Stimulated activated CD8-positive, alpha-beta memory T cell treated with anti-CD3 and anti-CD28 coated beads, Interleukin-4, amount 100 ng/mL, for 24 hours (primary cell): ENCODE measurements around the gene GPR4.

Experiments used
- DNase-seq: peaks from one replicate; pipeline ENCODE4 v3.0.0-alpha.2; 2020; ENCODE audit warnings: low read depth

The GPR4 gene

DNA sequence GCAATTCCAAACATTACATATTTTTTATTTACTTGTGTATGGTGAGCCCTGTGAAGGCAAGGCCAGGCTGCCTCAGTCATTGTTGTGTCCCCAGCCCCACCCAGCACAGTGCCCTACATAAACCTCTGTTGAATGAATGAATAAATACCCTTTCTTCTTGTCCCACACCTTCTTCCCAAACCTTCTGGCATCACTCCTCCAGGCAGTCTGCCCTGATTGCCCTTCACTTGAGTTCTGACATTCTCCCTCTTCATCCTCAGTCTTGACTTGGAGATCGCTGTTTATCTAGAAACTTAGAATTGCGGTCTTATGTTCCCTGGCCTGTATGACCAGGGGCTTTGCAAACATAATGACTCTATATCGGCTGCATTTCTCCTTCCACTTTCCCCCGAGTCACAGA lies 12.2 kb downstream of the GPR4 start:
- no peak for DNase-seq

DNA sequence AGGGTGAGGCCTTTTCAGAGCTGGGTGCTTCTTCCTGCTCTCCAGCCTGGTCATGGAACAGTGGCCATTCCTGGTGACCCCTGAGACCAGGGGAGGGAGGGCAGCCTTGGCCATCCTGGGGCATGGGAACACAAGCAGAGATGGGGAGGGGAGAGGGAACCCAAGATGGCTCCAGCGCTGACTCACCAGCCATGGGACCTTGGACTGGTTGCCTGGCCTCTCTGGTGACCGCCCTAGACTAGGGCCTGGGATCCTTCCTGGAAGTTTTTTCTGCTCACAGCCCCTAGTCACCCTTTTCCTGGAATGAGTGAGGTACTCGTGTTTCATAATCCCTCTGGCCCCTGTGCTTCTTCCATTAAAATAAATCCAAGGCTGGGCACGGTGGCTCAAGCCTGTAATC lies 14.1 kb downstream of the GPR4 start:
- no peak for DNase-seq

DNA sequence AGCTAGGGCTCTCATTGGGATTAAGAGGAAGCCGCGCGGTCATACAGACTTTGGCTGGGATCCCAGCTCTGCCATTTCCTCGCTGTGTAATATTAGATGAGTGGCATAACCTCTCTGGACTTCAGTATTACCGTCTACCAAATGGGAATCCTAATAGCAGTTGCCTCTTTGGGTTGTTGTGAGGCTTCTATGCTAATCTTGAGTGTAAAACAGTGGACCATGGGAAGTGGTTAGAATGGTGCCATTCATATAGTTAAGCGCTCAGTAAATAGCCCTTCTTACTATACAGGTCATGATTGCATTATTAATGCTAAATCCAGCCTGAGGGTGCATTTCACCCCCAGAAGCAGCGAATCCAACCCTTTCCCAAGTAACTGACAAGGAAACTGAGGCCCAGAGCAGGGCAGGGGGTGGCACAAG lies 16.8 kb downstream of the GPR4 start:
- DNase-seq: no peak

DNA sequence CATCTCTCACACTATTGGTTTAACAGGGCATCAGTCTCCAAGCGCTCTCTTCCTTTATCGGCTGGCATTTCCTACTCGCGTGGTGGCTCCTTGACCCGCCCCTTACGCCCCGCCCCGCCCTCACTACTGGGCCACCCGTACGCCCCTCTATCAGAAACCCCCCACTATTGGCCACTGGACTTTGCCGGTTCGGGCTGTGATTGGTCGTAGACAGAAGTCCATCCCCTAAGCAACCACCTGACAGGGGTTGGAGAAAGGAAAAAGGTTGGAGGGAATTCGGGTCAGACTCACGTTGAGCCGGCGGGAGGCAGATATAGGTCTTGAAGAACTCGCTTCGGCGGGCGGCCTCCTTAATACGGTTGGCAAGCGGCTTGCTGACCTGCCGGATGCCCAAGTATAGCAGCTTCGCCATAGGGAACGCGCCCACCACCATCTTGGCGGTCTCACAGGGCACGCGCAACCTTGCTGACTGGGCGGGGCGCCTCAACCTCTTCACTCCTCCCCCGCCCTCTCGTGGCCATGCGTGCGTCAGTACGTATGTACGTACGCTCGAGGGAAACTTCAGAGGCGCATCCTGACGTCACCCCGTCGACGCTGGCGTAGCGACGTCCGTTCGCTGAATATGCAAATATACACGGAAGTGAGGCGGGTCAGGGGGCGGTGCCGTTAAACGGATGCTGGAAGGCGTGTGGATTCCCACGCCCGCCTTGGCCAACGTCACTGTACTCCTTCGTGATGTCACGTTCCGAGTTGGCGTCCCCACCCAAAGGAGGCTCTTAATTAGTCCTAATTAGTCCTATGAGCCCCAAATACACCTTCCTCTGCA lies 17.5 kb downstream of the GPR4 start, which contains the start of gene OPA3:
Gene OPA3, minus strand, starts transcription at position 471 of the 826 bp plus-strand sequence. Its CDS starts 38 bp downstream, at position 433.
- DNase-seq: peak; percentile 98

DNA sequence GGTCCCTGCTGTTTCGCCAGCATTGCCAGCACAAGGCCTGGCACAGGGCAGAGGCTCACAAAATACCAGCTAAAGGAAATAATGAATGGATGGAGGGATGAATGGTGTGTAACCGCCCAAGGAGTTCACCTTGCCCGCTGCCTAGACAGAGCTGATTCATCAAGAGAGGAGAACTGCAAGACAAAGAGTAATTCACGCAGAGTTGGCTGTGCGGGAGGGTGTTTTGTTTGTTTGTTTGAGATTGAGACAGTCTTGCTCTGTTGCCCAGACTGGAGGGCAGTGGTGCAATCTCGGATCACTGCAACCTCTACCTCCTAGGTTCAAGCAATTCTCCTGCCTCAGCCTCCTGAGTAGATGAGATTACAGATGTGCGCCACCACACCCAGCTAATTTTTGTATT lies 20.4 kb downstream of the GPR4 start:
- DNase-seq: no peak

DNA sequence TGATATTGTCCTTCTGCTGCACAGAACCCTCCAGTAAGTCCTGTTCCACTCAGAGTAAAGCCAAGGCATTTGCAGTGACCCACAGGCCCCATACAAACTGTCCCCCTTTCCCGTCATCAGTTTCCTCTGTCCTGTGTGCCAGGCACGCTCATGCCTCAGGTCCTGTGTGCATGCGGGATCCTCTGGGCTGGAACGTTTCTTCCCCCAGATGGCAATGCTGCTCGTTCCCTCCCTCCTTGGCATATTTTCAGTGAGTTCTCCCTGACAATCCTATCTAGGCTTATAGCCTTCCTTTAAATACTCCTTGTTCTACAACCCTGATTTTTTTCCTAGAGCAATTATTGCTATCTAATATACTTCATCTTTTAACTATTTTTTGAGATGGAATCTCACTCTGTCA lies 23.2 kb downstream of the GPR4 start:
- DNase-seq: no peak

DNA sequence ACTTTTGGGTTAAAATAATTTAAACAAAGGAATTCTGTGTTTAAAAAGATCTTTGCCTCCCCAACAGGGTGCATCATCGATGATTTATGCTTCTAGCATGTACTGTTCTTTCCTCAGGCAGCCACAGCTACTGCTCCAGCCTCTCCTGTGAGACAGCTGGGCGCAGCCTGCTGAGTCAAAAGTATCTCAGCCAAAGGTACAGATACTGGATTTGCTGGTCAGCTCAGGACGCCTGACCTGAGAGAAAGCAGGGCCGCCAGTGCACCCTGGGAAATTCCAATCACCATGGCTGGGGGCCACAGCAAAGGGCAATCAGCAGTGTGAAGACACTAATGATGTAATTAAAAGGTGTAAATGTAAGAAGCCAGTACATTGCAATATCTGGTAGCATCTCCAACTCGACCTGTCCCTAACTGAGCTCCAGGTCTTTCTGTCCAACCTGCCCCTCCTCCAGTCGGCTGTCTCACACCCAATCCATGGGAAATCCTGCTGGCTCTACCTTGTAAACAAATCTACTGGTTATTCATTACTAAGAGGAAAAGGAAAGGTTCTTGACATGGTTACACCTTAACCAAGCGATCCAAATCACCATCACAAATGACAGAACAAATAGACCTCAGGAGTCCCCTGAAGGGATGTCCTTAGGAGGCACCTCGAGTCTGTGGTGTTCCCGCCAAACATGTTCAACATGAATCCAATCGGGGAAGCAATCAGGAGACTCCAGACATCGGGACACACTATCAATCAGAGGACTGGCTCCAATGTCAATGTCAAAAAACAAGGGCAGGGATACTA lies 24.7 kb downstream of the GPR4 start:
- no peak for DNase-seq

DNA sequence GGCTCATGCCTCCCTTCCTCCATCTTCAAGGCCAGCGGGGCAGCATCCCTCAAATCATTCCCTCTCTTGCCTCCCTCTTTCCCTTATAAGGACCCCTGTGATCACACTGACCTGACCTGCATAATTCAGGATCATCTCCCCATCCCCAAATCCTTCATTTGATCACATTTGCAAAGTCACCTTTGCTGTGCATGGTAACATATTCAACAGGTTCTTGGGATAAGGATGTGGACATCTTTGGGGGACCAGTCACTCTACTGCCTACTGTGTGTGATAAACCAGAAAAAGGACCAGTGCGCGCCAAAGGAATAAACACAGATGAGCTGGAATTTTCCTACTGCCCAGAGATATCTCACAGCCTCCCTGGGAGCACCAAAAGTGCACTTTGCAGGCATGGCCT lies 25.3 kb downstream of the GPR4 start:
- no peak for DNase-seq

DNA sequence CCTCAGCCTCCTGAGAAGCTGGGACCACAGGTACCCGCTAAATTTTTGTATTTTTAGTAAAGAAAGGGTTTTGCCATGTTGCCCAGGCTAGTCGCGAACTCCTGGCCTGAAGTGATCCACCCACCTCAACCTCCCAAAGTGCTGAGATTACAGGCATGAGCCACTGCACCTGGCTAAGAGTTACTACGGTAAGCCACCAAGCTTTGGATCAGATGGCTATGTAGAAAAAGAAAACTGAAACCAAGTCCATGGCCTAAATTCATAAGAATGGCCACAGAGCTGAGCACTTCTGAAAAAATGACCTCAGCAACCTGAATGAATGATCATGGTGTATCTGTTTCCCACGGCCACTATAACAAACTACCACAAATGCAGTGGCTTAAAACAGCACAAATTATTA lies 26.8 kb downstream of the GPR4 start:
- no peak for DNase-seq

DNA sequence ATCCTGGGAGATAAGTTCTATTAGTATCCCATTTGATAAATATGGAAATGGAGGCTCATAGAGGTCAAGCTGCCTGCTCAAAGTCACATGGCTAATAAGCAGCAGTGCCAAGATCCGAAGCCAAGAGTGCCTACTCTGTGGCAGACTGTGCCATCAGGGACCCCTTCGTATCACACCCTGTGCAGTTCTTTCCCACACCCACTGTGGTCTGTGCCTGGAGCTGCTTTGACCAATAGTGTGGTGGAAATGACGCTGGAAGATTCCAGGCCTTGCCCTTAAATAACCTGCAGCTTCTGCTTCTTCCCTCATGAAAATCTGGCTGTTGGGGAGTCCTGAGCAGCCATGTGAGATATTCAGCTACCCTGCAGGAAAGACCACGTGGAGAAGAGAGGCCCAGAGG lies 27.5 kb downstream of the GPR4 start:
- no peak for DNase-seq

DNA sequence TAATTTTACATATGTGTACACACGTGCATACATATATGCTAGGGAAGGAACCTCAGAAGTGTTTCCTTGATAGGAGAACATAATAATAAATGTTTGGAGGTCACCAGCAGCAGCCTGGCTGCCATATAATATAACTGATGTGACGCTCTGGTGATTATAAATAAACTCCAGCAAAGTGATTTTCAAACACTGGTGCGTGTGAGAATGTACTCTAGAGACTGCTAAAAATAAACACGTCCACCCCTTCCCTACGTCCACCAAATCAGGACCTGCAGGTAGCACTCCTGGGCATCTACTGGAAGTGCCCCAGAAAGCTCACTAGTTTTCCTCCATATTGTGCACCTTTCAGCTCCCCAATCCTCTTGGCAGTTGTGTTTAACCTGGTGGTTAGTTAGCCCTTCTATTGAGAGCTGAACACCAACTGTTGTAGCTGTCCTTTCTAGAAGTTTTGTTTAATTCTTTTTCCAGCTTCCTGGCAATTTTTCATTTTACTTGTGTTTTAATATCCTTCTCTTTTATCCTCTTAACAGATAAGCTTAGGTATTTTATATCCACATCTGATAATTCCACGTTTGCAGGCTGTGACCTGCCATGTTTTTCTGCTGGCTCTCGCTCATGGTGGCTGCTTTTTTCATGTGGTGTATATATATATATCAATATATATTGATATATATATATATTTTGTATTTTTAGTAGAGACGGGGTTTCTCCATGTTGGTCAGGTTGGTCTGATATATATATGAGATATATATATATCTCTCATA lies 30.4 kb downstream of the GPR4 start:
- DNase-seq: no peak

DNA sequence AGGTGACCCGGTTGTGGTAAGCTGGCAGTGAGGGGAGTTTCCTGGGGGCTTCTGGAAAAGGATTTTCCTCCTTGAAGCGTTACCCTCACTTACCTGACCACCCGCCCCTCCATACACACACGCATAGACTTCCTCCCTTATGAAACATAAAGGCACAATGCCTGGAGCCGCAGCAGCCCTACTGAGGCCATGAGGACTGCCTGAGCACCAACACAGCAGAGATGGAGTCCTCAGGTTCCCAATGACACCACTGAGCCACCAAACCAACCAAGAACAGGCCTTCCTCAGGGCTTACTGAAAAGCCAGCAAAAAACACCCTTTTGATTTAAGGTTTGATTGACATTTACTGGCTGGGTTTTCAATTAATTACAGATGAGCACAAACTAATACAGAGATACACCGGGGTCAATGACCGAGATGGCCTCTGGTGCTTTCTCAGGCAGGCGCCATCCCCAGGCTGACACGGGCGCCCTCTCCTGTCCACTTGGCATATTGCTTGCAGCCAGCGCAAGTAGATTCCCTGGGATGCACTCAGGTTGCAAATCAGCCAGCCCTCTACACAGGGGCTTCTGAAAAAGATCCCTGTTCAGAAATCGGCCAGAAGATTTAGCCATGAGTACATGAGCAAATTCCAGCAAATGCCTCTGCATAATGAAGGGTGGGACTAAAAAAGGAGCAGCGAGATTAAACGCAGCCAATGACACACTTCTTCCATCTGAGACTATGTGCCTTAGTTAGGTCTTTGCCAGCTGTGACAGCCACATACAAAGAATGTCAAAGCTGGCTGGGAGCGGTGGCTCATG lies 32.2 kb downstream of the GPR4 start:
- peak; percentile 44 for DNase-seq

DNA sequence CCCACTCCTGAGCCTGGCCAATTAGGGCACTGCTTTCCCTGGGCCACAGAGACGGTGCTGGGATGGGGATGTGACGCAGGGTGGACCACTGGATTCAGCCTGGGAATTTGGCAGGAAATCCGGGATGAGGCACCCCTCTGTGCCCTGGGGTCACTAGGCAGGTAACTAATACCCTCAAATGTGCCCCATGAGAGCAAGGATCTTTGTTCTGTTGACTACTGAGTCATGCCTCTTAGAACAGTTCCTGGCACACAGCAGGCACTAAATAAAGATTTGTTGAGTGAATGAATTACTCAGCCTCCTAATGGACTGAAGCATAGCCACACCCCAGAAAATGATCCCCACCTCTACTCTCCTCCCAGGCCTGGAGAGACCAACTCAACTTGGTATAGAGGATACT lies 33.3 kb downstream of the GPR4 start:
- no peak for DNase-seq

DNA sequence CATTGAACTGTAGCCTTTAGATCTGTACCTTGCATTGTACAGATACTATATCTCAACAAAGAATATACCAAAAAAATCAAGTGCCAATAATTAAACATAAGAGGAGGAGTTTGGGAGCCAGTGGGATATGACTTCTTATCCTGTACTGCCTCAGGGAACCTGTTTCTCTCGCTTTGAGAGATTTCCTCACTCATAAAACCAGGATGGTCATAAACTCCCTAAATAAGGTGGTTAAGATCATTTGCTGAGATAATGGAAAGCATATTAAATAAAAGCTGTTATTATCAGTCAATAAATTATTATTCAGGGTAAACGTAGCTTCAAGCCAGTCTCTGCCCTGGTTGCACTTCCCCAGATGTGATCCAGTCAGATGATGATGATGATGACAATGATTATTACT lies 34.4 kb downstream of the GPR4 start:
- DNase-seq: no peak

DNA sequence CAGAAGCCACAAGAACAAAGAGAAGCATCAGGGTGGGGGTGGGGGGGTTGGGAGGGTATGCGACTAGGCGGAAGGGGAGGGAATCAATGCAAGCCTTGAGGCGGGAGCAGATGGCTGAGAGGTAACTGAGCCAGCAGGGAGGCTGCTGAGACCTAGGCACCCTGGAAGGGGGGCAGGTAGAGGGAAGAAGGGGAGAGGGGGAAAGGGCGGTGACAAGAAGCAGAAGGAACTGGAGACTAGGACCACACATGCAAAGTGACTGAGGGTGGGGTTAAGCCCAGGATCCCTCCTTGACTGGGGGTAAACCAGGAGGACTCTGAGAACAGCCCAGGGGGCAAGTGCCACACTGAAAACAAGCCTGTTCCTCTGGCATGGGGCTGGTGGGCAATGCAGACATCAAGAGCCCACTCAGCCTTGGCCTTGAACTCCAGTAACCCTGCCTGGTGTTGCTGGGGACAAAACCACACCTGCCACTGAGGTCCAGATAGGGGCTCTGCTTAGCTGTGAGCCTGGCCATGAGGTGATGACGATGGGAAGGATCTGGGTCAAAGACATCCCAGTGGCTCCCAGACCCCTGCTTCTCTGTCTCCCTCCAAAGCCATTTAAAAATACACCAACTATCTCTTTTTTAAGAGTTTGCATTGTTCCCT lies 37.8 kb downstream of the GPR4 start:
- no peak for DNase-seq

DNA sequence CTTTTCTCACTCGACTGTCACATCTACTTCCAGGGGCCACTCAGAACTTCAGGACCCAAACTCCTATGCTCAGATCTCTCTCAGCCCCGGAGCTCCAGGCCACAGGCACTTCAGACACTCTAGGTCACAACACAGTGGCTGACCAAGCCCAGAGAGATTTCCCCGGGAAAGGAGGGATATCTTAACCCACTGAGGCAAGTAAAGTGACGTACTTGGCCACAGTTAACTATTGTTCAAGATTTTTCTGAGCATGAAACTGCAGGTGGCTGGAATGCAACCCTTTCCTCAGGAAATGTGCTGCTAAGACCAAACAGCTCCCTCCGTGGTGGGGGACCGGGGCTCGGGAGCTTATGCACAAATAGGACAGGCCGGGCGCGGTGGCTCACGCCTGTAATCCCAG lies 41.3 kb downstream of the GPR4 start:
- DNase-seq: no peak

DNA sequence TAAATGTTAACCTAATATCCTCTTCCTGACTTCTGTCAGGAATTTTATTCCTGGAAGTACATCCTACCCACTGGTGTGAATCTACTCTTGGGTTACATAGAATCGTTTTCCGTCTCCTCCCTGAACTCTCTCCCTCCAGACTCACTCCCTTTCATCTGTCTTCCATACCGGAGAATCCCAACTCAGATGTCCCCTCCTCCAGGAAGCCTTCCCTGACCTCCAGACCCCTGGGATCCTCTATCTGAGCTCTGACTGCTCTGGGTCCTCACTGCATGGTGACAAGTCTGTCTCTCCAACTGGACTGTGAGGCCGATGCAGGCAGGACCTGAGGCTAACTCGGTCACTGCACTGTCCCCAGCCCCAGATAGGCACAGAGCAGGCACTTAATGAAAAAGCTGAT lies 42.0 kb downstream of the GPR4 start:
- DNase-seq: no peak

DNA sequence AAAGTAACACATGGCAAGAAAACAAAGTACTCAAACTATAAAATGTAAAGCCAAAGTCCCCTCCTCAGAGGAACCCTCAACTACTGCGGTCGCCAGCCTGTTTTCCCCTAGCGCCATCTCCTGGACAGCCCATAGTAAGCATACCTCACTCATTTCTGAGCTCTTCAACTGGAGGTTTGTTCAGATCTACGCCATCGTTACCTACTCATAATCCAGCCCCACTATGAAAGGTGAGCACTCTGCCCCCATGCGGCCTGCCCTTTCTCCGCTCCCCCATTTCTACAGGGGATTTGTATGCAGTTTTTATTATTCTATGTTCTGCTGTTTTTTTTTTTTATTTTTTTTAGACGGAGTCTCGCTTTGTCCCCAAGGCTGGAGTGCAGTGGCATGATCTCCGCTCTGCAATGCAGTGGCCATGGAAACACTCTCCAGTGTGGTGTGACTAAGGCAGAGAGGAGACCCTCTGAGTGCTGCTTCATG lies 43.6 kb downstream of the GPR4 start:
- peak; percentile 31 for DNase-seq

DNA sequence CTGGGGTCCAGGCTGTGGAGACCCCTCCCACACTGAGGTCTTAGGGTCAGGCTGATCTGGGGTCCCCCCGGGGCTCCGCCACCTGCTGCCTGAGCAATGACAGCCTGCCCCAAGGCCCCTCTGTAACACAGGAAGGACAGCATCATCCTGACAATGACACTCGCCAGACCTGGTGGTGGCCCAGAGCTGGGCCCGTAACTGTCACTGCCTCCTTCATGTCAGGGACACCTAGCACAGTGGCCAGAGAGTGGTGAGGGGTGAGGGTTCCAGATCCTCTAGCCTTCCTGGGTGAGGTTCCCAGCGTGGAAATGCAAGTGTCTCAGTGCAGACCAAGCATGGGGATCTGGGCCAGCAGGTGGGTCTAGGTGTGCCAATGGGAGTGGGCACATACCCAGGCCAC lies 45.2 kb downstream of the GPR4 start:
- no peak for DNase-seq

DNA sequence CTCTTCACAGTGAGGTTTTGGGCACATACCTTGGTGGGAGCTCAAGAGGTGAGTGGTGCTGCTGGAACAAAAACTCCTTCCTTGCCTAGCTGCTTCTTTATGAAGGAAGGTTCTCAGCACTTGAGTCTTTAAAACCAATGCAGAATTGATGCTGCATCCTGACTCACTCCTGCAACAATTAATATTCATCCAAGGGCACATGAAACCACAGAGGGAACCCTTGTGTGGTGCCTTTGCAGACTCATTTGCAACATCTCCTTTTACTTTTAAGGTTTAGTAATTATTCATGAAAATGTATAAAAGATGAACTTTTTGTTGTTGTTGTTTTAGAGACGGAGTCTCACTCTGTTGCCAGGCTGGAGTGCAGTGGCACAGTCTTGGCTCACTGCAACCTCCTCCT lies 47.5 kb downstream of the GPR4 start:
- DNase-seq: no peak

DNA sequence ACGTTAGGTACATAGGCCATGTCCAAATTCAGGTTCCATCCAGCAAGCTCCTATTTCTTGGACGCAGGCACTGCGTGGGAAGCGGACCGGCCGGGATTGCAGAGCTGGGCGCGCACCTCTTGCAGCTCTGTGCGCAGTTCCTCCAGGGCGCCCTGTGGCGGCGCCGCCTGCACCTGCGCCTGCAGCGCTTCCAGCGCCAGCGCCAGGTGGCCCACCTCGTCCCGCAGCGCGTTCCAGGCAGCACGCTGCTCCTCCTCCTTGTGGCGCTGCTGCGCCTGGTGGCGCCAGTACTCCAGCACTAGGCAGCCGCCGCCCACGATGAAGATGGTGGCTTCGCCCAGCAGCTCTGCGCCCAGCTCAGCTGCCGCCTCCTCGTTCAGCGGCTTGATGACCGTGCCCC lies 48.5 kb downstream of the GPR4 start:
- DNase-seq: no peak
